GM18520 (cell line): Measurements from ENCODE around the gene PGAM2.

ENCODE experiments used
- ATAC-seq: cut with Tn5 transposase; IDR thresholded peaks from one replicate; pipeline ENCODE4 v1.9.1; 2021; ENCODE audit not compliant: unreplicated experiment

The PGAM2 gene

DNA sequence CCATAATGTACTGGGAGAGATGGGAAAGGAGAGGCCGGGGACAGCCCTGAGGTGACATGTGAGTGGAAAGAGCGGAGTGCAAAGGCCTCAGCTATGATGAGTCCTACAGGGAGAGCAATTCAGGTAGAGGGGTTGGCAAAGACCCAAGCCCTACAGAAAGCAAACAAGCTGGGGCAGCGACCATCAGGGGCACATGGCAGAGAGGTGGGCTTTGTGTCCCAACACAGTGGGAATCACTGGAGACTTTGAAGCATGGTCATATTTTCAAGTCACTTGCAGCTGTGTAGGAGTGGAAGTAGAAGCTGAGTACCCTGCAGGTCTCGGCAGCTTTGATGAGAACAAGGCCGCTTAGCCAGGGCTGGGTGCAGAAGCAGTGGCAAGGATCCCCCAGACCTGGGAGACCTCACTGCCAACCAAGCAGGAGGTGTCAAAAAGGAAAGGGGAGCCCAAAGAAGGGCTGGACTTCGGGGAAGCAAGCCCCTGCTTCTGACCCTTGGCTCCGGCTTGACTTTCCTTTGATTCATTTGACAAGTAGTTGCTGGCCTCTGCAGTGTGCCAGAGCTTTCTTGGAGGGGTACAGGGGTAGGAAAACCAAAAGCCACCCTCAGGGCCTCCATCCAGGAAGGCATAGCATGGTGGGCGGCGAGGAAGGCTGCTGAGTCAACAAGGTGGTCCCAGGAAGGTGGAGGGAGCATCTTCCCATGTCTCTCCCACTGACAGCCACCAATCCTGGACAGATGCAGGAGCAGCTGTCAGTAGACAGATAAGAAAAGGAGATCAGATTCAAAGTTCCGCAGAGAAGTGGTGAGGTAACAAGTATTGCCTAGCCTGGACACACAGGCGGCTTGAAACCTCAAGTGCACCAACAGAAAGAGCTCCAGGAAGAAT lies 1.9 kb upstream of the PGAM2 start:
- ATAC-seq, result no peak

- ATAC-seq, result no peak
Measured at GRCh38 chr7:44066494-44067063, 1.2 kb upstream of the PGAM2 start.

DNA sequence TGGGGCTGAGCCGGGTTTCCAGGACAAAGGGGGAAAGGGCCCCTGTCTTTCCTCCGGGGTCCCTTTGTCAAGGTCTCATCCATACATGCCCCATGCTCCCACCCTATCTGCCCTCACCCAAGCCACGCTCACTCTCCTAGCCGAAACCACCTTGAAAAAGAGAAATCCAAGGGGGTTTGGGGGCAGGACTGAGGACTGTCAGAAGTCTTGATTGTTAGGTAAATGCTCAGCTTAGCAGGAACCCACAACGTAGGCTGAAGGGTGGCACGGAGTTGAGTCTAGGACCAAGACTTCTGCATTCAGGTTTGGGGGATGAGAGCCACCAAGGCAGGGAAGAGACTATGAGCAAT lies 719 bp upstream of the PGAM2 start:
- ATAC-seq, result no peak

DNA sequence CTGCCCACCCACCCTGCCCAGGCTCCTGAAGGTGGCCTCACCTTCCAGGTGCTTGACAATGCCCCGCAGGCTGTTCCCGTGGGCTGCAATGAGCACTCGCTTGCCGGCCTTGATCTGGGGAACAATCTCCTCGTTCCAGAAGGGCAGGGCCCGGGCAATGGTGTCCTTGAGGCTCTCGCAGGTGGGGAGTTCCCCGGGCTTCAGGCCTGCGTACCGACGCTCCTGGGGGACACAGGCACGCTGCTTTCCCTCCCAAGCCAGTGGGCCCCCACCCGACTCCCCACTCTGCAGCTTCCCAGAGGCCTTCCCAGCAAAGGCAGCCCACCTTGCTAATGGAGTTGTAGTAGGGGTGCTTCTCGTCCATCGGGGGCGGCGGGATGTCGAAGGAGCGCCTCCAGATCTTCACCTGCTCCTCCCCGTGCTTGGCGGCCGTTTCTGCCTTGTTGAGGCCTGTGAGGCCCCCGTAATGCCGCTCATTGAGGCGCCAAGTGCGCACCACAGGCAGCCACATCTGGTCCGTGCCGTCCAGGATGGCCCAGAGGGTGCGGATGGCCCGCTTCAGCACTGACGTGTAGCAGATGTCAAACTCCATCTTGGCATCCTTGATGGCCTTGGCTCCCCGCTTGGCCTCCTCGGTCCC lies 456 bp downstream of the PGAM2 start:
- ATAC-seq, result no peak

- no peak for ATAC-seq
Measured at GRCh38 chr7:44063894-44064651, 1.3 kb downstream of the PGAM2 start.

- no peak for ATAC-seq
Measured at GRCh38 chr7:44063547-44063893, 1.8 kb downstream of the PGAM2 start.

DNA sequence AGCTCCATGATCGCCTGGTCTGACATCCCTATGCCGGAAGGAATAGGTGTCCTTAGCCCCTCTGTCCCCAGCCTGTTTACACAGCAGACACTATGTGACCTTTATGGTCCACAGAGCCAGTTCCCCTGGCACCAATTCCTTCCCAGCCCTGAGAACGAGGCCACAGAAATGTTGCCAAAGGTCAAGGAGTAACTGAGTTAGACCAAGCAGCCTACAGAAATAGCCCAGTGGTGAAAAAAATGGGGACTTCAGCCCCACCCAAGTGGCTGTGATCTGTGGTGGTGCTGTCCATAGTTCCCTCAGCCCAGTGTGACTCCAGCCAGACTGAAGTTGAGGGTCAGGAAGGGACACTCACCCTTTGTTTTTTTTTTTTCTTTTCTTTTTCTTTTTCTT lies 2.5 kb downstream of the PGAM2 start:
- no peak for ATAC-seq

GRCh38 chr7:44062180-44062902 lies 3.0 kb downstream of the PGAM2 start:
- no peak for ATAC-seq

DNA sequence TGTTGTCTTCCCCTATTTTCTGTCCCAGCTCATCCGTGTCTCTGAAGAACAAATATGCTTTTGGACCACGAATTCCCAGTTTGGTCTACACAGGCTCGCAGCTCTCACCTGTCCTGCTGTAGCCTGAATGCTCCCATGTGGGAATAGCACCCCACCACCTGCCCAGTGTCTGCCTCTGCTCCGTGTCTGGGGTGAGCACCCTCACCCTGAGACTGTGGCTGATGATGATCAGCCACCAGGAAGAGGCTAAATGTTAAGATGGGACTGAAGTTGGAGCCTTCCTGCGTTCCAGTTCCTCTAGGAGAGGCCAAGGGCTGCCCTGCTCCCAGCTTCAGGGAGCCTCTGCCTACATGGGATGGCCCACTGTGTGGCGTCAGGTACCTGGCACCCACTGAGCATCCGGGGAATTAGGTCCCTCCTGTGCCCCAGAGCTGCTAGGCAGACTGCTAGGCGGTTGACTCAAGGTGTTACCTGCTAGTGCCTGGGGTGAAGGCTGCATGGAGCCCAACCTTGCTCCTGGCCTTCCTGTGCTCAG lies 3.7 kb downstream of the PGAM2 start:
- no peak for ATAC-seq

DNA sequence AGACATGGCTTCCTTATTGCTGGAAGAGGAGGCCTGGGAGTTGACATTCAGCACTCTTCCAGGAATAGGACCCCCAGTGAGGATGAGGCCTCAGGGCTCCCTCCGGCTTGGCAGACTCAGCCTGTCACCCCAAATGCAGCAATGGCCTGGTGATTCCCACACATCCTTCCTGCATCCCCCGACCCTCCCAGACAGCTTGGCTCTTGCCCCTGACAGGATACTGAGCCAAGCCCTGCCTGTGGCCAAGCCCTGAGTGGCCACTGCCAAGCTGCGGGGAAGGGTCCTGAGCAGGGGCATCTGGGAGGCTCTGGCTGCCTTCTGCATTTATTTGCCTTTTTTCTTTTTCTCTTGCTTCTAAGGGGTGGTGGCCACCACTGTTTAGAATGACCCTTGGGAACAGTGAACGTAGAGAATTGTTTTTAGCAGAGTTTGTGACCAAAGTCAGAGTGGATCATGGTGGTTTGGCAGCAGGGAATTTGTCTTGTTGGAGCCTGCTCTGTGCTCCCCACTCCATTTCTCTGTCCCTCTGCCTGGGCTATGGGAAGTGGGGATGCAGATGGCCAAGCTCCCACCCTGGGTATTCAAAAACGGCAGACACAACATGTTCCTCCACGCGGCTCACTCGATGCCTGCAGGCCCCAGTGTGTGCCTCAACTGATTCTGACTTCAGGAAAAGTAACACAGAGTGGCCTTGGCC lies 4.3 kb downstream of the PGAM2 start:
- ATAC-seq, result no peak

GRCh38 chr7:44060091-44060947 lies 5.0 kb downstream of the PGAM2 start:
- no peak for ATAC-seq

GRCh38 chr7:44059219-44060090 lies 5.9 kb downstream of the PGAM2 start:
- no peak for ATAC-seq

- no peak for ATAC-seq
Measured at GRCh38 chr7:44058759-44059218, 6.6 kb downstream of the PGAM2 start.

GRCh38 chr7:44057849-44058758 lies 7.3 kb downstream of the PGAM2 start:
- no peak for ATAC-seq

DNA sequence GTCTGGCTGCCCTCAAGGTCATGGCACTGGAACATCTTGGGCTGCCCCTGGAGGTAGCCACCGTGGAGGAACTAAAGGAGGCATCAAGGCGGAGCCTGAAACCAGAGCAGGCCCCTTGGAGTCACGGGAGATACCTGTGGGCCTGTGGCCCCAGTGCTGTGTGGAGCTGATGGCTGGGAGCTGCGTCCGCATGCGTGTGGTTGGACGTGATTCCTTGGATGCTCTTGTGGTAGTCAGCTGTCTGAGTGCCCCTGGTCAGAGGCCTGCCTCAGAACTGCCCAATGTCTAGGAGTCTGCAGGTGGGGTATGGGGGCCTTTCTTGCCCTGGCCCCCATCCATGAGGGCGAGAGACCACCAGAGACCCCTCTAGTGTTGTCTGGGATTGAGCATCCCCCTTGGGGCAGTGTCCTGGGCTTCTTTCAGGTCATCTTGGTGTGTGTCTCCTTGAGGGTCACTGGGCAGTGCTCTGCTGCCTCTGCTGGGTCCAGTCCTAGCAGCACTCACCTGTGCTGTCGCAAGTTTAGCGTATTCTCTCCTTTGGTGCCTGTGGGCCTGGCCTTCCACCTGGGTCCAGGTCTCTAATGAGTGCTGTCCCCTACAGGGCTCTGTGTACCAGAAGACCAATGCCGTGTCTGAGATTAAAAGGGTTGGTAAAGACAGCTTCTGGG lies 8.1 kb downstream of the PGAM2 start:
- no peak for ATAC-seq

DNA sequence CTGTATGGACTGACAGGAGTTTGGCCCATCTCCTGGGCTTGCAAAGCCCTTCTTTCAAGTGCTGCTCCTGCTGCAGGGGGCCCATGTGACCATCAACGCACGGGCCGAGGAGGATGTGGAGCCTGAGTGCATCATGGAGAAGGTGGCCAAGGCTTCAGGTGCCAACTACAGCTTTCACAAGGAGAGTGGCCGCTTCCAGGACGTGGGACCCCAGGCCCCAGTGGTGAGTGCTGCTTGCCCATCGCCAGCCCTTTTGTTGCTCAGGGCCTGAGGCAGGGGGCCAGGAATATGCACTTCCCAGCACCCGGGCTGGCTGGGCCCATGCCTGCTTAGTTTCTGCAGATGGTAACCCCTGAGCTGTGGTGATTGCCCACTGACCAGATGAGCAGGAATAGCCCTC lies 8.7 kb downstream of the PGAM2 start:
- no peak for ATAC-seq
